HL-60 (cell line): Measurements from ENCODE around the gene POLE.

Source experiments
- DNase-seq, 2 experiments: peaks; one replicate each; pipeline ENCODE4 v3.0.0-alpha.2; 2010 to 2020; ENCODE audit warnings: low read depth in 1 of 2, low spot score in 1 of 2
- H3K27ac ChIP-seq: fragments of 250-450 bp; sonication (Bioruptor Pico); replicated peaks from 2 replicates; pipeline ENCODE4 v1.5.1; 2020; ENCODE audit warnings: mild to moderate bottlenecking, moderate library complexity
- H3K27me3 ChIP-seq: fragments of 250-450 bp; sonication (Bioruptor Pico); 2 replicates; pipeline ENCODE4 v1.5.1; 2021; ENCODE audit warnings: mild to moderate bottlenecking, moderate library complexity; ENCODE audit not compliant: insufficient read depth, poor library complexity, severe bottlenecking
- H3K4me3 ChIP-seq: replicated peaks from 2 replicates; pipeline ENCODE4 v1.5.1; 2011; ENCODE audit warnings: mild to moderate bottlenecking, control low read depth, low read length; ENCODE audit not compliant: insufficient read depth
- CTCF ChIP-seq: IDR thresholded peaks from one replicate; pipeline ENCODE4 v1.5.1; 2011; ENCODE audit warnings: low read length, control low read depth, inconsistent platforms; ENCODE audit not compliant: insufficient read depth
- GABPA ChIP-seq: IDR thresholded peaks from 2 replicates; pipeline ENCODE4 v1.6.1; 2012; ENCODE audit warnings: low read depth
- POLR2AphosphoS5 ChIP-seq: IDR thresholded peaks from 2 replicates; pipeline ENCODE4 v1.6.1; 2012; ENCODE audit warnings: low read depth
- REST ChIP-seq: IDR thresholded peaks from 2 replicates; pipeline ENCODE4 v1.6.1; 2012; ENCODE audit warnings: low read depth; ENCODE audit not compliant: insufficient replicate concordance
- SPI1 ChIP-seq: IDR thresholded peaks from 2 replicates; pipeline ENCODE4 v1.6.1; 2012; ENCODE audit warnings: low read depth, mild to moderate bottlenecking, borderline replicate concordance

The POLE gene

GRCh38 chr12:132604668-132605441, 82.3 kb downstream of the POLE start:
- Histone ChIP-seq H3K27me3 (peaks cover 66% of the 10 kb centered on the region), H3K27ac (no peak overlapping the region), H3K4me3 (no peak overlapping the region)
- TF ChIP-seq REST (no peak), GABPA (no peak), CTCF (no peak), SPI1 (no peak), POLR2AphosphoS5 (no peak)
- DNase-seq: no peak

- Histone ChIP-seq H3K4me3 (no peak overlapping the region), H3K27me3 (peaks cover 64% of the 10 kb centered on the region), H3K27ac (no peak overlapping the region)
- no peak for DNase-seq
- TF ChIP-seq SPI1 (no peak), POLR2AphosphoS5 (no peak), GABPA (no peak), CTCF (no peak), REST (no peak)
Observed at GRCh38 chr12:132604151-132604618, 83.0 kb downstream of the POLE start.

- Histone ChIP-seq H3K27ac (no peak overlapping the region), H3K27me3 (peaks cover 62% of the 10 kb centered on the region), H3K4me3 (no peak overlapping the region)
- DNase-seq: no peak
- TF ChIP-seq POLR2AphosphoS5: no peak
- TF ChIP-seq SPI1: no peak
- no peak for TF ChIP-seq GABPA
- TF ChIP-seq CTCF: no peak
- no peak for TF ChIP-seq REST
Observed at GRCh38 chr12:132603240-132604150, 83.6 kb downstream of the POLE start.
